ENCODE data around the gene KIF16B.
"Not testable (repeated sequence)": the region's sequence is repeated elsewhere in the genome, so short reads cannot be mapped to it uniquely, and the experiment has no call there.

KIF16B gene

DNA sequence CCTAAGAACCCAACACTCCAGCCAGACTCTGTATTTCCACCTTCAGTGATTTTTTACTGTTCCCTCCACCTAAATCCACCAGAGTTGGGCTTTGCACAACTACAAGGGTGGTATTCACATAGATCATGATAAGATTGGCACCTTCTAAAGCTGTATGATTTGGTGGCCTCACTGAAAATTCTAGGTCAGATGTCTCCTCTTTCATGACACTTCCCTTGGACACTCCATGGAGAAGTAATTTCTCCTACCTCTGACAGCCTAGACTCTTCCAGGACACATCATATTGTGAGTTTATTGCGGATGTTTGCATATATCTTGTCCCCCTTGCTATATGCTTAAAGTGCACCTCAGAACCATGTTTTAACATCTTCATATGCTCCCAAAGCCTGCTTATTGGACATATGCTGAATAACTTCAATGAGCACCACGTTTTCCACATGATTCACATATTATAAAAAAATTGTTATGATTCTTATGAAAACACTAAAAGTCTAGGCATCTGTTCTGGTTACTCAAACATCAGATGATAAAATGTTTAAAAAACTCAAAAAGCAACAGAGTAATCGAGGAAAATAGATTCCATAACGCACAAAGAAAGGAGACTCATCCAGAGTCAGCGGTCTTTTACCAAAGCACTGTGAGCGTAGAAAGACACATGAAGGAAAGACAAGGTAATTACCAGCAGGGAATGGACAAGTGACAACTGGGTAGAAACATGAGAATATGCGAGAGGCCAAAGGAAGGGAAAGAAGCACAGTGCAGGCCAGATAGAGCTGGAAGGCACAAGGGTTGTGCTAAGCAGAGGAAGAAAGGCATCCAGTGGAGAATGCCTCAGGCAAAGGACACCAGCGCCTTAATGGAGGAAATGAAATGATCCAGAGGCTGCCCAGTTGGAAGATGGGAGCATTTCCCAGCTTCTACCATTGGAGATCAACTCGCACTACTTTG lies 46.5 kb downstream of the KIF16B start:
- DNase-seq (ENCODE audit: low read depth), result no peak

GRCh38 chr20:16522651-16523050 lies 50.6 kb downstream of the KIF16B start:
- DNase-seq (ENCODE audit: low read depth), result not testable (repeated sequence)

- DNase-seq (ENCODE audit: low read depth), result no peak
These were observed 53.1 kb downstream of the KIF16B start for GRCh38 chr20:16520154-16520553.

DNA sequence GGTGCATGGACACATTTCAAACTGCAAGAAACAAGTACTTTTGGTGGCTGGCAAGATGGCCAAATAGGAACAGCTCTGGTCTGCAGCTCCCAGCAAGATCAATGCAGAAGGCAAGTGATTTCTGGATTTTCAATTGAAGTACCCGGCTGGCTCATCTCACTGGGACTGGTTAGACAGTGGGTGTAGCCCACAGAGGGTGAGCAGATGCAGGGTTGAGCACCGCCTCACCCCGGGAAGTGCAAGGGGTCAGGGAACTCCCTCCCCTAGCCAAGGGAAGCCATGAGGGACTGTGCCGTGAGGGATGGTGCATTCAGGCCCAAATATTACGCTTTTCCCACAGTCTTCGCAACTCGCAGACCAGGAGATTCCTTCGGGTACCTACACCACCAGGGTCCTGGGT lies 53.6 kb downstream of the KIF16B start:
- not testable (repeated sequence) for DNase-seq (ENCODE audit: low read depth)

GRCh38 chr20:16518784-16519084 lies 54.5 kb downstream of the KIF16B start:
- no peak for DNase-seq (ENCODE audit: low read depth)

- DNase-seq (ENCODE audit: low read depth), result no peak
These were observed 55.1 kb downstream of the KIF16B start for GRCh38 chr20:16517946-16518783.

DNA sequence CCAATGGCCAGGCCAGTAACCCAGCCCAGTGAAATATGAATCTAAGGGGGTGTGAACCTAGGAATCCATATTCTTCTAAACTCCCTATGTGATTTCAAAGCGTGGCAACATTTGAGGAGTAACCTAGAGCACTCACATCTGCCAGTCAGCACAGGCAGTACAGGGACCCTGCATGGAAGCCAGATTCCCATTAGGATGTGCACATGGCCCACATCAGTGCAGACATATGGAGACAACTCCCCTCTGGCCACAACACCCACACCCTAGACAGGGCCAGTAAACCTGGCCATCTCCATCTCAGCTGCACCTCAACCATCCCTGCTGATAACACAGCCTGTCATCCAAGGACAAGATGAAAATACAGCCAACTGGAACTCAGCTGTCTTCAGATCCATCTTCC lies 56.5 kb downstream of the KIF16B start:
- no peak for DNase-seq (ENCODE audit: low read depth)

GRCh38 chr20:16515046-16515445 lies 58.2 kb downstream of the KIF16B start:
- DNase-seq (ENCODE audit: low read depth), result no peak

DNA sequence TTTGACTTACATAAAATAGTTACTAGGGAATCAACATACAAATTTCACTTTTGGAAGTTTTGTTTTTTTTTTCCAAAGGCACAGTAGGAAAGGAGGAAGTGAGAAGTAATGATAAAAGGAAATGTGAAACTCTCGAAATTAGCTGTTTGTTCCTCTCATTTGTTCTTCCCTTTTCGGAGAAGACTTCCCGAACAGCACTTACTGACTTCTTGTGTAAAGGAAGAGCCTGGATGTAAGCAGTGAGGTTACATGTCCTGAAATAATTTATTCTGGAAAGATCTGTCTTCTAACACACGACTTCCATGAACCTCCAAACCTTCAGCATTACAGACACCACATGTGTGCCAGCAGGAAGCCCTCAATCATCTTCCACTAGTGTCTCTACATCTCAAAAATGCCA lies 59.1 kb downstream of the KIF16B start:
- no peak for DNase-seq (ENCODE audit: low read depth)

DNA sequence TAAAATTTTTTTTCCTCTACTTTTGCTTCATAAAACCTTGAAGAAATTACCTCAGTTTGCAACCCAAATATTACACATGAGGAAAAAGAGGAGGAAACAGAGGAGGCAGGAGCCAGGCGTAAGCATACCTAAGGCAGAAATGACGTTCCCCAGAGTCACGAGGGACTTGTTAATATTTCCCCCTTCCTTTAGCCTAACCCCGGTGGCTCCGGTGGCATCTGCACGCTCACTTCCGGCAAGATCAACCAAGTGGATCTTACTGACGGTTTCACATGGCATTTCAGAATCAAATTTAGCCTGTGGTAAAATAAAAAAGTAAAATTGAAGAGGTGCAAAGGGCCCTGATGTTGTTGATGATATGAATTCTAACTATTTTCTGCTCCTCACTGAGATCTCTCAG lies 67.4 kb downstream of the KIF16B start:
- no peak for DNase-seq (ENCODE audit: low read depth)

DNA sequence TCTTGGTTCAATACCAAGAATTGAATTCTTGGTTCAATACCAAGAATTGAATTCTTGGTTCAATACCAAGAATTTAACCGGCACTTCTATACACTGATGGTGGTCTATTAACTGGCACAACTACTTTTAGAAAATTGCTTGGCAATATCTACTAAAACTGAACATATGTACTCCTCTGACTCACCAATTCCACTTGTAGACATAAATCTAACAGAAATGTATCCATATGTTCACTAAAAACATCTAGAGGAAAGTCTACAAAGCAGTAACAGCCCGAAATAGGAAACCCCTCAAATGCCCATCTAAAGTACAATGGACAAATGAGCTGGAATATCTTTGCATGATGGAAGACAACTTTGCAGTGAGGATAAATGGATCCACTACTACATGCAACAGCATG lies 71.9 kb downstream of the KIF16B start:
- no peak for DNase-seq (ENCODE audit: low read depth)

DNA sequence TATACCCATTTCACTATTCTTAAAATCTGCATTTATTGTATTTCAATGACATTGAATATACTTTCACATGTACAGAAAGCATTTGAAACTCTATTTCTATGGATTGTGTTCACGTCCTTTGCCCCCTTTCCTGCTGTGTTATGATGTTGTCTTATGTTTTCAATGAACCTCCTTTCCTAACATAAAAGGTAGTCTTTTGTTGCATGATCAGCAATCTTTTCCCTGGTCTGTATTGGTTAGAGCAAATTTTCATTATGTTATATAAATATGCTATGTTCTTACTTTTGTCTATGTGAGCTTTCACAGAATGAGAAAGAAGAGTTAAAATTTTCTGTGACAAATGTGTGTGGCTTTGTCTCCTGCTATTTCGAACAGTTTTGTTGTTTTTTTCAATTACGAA lies 73.1 kb downstream of the KIF16B start:
- no peak for DNase-seq (ENCODE audit: low read depth)

DNA sequence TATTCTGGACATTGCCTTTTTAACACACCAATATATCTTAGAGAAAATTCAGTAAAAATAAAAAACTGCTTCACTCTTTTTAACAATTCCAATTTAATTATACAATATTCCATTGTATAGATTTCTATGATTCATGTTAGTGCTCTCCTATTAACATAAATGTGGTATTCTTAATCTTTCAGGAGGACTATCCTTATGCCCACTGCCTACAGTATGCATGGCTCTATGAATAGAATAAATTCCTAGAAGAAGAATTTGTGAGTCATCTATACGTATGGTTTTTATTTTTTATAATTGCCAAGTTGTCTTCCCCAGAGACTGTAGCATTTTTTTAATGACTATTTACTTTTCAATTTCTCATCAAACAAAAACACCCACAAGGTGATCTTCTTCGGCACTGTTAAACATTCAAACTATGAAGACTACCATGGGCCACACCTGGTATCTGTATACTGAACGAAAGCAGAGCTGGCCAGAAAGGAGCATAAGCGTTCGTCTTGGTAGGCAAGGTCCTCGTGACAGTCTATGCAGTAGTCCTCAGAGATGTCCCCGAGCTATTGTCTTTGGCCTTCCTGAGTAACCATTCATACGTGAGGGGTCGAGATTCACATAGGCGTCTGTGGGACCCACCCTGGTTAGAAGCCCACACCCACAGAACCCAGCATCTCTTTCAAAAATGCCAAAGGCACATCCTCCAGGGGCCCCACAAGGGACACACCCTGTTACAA lies 74.6 kb downstream of the KIF16B start:
- no peak for DNase-seq (ENCODE audit: low read depth)

DNA sequence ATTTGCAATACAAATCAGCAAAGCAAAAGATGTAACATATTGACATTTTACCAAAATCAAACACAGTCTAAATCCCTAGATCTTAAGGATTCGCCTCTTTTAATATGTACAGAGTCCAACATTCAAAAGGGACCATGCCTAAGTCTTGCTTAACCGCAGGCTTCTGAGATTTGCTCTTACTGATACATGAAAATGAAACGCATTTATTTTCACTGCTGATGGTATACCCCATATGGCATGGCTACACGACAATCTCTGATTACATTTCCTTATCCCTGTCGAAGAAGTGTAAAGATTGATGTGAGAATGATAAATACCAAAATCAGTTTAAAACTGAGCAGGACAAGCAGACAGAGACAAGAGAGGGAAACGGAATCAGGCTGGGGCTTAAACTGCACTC lies 75.4 kb downstream of the KIF16B start:
- DNase-seq (ENCODE audit: low read depth), result no peak

DNA sequence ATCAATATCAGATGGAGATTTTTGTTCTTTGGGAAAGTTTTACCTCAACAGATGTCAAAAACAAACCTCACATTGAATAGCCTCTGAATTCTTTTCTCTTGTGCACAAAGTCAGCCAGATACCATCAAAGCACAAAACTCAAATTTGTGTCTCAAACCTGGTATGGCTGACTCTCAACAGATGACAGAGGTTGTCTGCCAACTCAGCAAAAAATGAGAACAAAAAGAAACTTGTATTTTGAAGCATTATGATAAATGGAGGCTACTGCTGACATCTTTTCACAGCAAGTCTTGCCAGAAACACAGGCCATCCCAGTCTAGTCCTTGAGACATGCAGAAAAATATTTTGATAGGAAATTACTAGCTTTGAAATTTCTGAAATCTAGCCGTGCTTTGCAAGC lies 79.8 kb downstream of the KIF16B start:
- no peak for DNase-seq (ENCODE audit: low read depth)

- no peak for DNase-seq (ENCODE audit: low read depth)
These were observed 81.8 kb downstream of the KIF16B start for GRCh38 chr20:16491294-16491905.

GRCh38 chr20:16490696-16491095 lies 82.6 kb downstream of the KIF16B start:
- DNase-seq (ENCODE audit: low read depth), result no peak

DNA sequence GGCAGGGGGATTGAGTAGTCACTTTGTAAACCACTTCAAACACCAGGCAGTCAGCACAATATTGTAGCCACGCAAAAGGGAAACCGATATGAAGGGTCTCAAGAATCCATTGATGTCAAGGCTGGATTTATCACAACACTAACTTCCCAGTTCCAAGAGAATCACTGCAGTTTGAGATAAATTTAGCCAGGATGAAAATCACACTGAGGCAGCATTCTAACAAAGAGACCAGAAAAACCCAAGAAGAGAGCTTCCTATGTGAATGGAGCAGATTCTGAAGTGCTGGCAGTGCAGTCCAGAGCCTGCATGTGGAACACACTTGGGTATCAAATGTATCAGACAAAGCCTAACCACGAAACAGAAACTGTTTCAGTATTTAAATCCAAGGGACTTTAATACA lies 84.6 kb downstream of the KIF16B start:
- DNase-seq (ENCODE audit: low read depth), result no peak

GRCh38 chr20:16488086-16488485 lies 85.2 kb downstream of the KIF16B start:
- DNase-seq (ENCODE audit: low read depth), result no peak

- DNase-seq (ENCODE audit: low read depth), result no peak
These were observed 86.7 kb downstream of the KIF16B start for GRCh38 chr20:16486532-16486931.

DNA sequence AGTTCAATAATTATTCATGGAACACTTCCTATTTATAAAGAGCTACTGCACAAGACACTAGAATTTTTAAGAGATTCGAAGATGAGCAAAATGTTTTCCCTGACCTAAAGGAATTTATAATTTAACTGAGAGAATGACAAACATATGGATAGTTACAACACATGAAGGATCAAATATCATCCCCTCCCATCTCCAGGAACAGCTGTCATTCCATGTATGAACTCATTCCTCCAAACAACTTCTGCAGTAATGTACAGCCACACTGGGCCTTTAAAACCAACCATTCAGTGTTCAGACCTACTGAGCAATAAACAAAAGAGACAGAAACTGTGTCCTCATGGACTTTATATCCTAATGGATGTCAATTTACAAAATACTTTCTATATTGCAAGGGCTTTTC lies 87.8 kb downstream of the KIF16B start:
- no peak for DNase-seq (ENCODE audit: low read depth)

- no peak for DNase-seq (ENCODE audit: low read depth)
These were observed 90.2 kb downstream of the KIF16B start for GRCh38 chr20:16483024-16483423.
